HG03103 (cell line): Measurements from ENCODE around the gene SPATA13.
"Not testable (repeated sequence)": the region's sequence is repeated elsewhere in the genome, so short reads cannot be mapped to it uniquely, and the experiment has no call there.

Source experiments
- ATAC-seq: cut with Tn5 transposase; IDR thresholded peaks from one replicate; pipeline ENCODE4 v1.9.1; 2021; ENCODE audit warnings: low read depth; ENCODE audit not compliant: unreplicated experiment

Gene SPATA13

DNA sequence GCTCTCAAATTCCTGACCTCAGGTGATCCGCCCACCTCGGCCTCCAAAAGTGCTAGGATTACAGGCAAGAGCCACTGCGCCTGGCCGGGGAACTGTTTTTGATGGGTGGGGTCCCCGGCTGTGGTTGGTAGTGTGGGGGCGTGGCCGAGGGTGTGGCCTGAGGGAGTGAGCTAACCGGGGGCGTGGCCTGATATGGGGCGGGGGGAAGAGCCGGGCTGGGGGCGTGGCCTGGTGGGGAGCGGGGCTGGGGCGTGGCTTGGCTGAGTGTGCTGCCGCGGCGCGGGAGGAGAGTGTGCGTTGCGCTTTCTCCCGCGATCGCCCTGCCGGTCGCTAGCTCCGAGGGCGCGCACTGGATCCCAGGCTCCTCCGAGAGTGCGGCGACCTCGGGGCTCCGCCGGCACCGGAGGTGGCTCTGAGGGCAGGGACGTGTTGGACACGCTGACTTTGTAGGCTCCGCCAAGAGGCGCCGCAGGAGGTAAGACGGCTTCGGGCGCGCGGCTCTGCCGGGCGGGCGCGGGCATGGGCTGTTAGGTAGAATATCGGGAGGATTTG, at the start of gene SPATA13:
SPATA13 (plus strand) TSS at position 263 of the 552 bp plus-strand sequence. CDS start 62,210 bp downstream, outside the sequence.
- ATAC-seq, result peak; percentile 64

DNA sequence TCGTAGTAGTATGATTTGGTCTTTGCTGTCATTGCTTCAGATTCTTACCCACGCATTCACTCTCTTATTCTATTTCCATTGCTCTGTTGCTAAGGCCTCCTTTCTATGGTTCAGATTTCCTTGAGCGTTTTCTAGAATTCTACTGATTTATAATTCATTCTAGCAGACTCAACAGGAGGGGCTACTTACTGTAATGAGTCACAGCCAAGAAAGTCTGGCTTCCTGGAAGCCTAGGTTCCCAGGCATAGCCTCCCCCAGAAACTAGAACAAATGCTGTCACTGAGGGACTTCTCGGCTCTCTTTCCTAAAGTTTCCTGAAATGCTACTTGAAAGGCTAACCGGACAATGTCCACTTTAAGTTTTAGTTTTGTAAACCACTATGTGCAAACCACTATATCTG, 47.7 kb upstream of the SPATA13 start:
- no peak for ATAC-seq

- ATAC-seq, result no peak
Measured at GRCh38 chr13:24115671-24116070, 44.8 kb upstream of the SPATA13 start.

- no peak for ATAC-seq
Measured at GRCh38 chr13:24116131-24116530, 44.4 kb upstream of the SPATA13 start.

GRCh38 chr13:24118576-24118975, 41.9 kb upstream of the SPATA13 start:
- no peak for ATAC-seq

- no peak for ATAC-seq
Measured at GRCh38 chr13:24119626-24120508, 40.7 kb upstream of the SPATA13 start.

- not testable (repeated sequence) for ATAC-seq
Measured at GRCh38 chr13:24122045-24122444, 38.5 kb upstream of the SPATA13 start.

- no peak for ATAC-seq
Measured at GRCh38 chr13:24122569-24122968, 38.0 kb upstream of the SPATA13 start.

DNA sequence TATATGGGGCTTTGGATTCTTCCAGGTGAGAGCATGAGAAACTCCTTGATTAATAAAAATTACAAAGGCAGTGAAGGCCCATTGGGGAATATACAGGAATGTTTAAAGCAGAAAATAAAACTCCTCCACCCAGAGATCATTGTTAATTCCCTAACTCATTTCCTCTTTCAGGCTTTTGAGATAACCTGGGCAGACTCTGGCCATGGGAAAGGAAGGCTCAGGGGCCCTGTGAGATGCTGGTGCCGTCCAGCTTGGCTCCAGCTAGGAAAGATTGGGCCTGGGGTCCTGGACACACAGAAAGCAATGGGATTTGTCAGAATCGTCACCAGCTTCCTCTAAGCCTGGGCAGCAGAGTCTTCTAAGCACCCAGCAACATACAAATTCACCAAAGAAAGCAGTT, 36.8 kb upstream of the SPATA13 start:
- ATAC-seq, result no peak

- peak; percentile 82 for ATAC-seq
Measured at GRCh38 chr13:24124789-24125476, 35.6 kb upstream of the SPATA13 start.

GRCh38 chr13:24127116-24127631, 33.3 kb upstream of the SPATA13 start:
- peak; percentile 63 for ATAC-seq

GRCh38 chr13:24128112-24128511, 32.4 kb upstream of the SPATA13 start:
- ATAC-seq, result no peak

- no peak for ATAC-seq
Measured at GRCh38 chr13:24128962-24129361, 31.6 kb upstream of the SPATA13 start.

GRCh38 chr13:24129914-24130774, 30.4 kb upstream of the SPATA13 start:
- no peak for ATAC-seq

- no peak for ATAC-seq
Measured at GRCh38 chr13:24131749-24132148, 28.8 kb upstream of the SPATA13 start.

DNA sequence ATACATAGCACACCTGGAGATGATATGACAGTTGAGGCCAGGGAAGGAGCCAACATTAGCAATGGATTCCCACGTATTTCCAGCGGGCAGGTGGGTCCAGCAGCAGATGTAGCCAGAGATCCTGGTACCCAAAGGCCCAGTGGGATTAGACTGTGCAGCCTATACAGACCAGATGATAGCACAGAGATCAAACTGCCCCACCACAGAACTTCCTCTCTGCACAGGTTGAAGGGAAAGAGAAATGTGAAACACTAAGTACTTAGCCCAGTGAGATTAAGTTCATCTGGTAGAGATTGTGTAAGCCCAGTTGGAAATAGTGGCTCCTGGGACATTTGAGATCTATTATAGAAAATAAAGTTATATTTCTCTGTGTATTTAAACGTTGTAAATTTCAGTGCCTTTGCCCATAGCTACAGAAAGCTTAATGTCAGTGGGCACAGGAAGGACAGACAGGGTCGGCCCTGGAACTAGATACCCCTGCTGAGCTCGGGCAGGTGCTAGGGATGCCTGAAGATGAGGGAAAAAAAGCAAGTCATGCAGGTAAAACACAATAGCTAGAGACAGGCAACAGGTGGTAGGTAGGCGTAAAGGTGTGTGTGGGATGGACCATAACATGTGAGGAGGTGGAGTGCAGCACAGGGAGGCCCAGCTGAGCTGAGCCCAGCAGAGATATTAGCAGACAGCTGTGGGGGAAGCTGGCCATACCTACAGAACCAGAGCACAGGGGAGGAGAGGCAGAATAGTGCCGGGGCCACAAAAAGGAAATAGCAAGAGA, 27.3 kb upstream of the SPATA13 start:
- ATAC-seq, result no peak

- no peak for ATAC-seq
Measured at GRCh38 chr13:24134231-24134630, 26.3 kb upstream of the SPATA13 start.

- ATAC-seq, result no peak
Measured at GRCh38 chr13:24134757-24135156, 25.8 kb upstream of the SPATA13 start.

- ATAC-seq, result no peak
Measured at GRCh38 chr13:24135674-24136300, 24.7 kb upstream of the SPATA13 start.
